T-cell (primary cell): ENCODE results near the gene PTGER1. TPM values are rescaled to one million over a fixed set of nuclear protein-coding genes. Genes with fewer than 3 reads are reported as not detected.

Experiments
- ATAC-seq, 4 experiments: fragments of 200-7000 bp in 3 of 4; fragments of 150-1000 bp in 1 of 4; cut with Tn5 transposase; replicated peaks in 1 of 4; 1 replicate in 3 of 4; 2 replicates in 1 of 4; pipeline ENCODE4 v1.10.0; 2021; ENCODE audit warnings: moderate library complexity in 3 of 4, mild to moderate bottlenecking in 2 of 4, moderate number of reproducible peaks in 1 of 4
- CTCF ChIA-PET, 2 donors: fragments of 300-600 bp; sonication (Branson Sonifier 250); formaldehyde crosslinking; loops; one replicate each; lab custom pipeline; 2022; ENCODE audit warnings: antibody characterized with exemption in 2 of 2; lab: Charles Lee
- POLR2A ChIA-PET, 2 donors: fragments of 300-600 bp; sonication (Branson Sonifier 250); formaldehyde crosslinking; loops; one replicate each; lab custom pipeline; 2022; ENCODE audit warnings: antibody characterized with exemption in 2 of 2; lab: Charles Lee
- DNase-seq, 35 experiments: peaks; one replicate each; pipeline versions ENCODE4 v3.0.0 to v3.0.0-alpha.2; 2013 to 2023
- H3K27ac ChIP-seq: one replicate; pipeline ENCODE4 v1.5.1; 2013; ENCODE audit warnings: low read length
- H3K27me3 ChIP-seq, 2 experiments: replicated peaks in 1 of 2; 1 replicate in 1 of 2; 2 replicates in 1 of 2; pipeline versions ENCODE4 v1.6.1 to v1.7.0; 2013; ENCODE audit warnings: low read length in 1 of 2, mixed read lengths in 1 of 2; ENCODE audit not compliant: control insufficient read depth in 2 of 2, insufficient read depth in 2 of 2; ENCODE audit errors: extremely low read depth in 1 of 2
- H3K36me3 ChIP-seq, 2 donors: 1 replicate in 1 of 2; 2 replicates in 1 of 2; pipeline versions ENCODE4 v1.6.1 to v1.7.0; 2013; ENCODE audit warnings: low read length in 1 of 2; ENCODE audit not compliant: control insufficient read depth in 2 of 2, insufficient read depth in 1 of 2; ENCODE audit errors: extremely low read depth in 1 of 2
- H3K4me1 ChIP-seq, 2 experiments: 1 replicate in 1 of 2; 2 replicates in 1 of 2; pipeline versions ENCODE4 v1.6.1 to v1.7.0; 2013; ENCODE audit warnings: low read length in 2 of 2, mixed read lengths in 1 of 2; ENCODE audit not compliant: insufficient read depth in 2 of 2, control insufficient read depth in 1 of 2; ENCODE audit errors: extremely low read depth in 1 of 2
- H3K4me3 ChIP-seq, 2 donors: 1 replicate in 1 of 2; 2 replicates in 1 of 2; pipeline versions ENCODE4 v1.5.1 to v1.7.0; 2013; ENCODE audit warnings: mild to moderate bottlenecking in 2 of 2, low read length in 1 of 2, moderate library complexity in 1 of 2; ENCODE audit not compliant: control insufficient read depth in 1 of 2; ENCODE audit errors: extremely low read depth in 1 of 2
- H3K9me3 ChIP-seq: 2 replicates; pipeline ENCODE4 v1.7.0; 2013
- H3K27ac Mint-ChIP-seq, 2 donors: one replicate each; pipeline ENCODE4 v1.8.0; 2020 to 2021; ENCODE audit warnings: mild to moderate bottlenecking in 2 of 2, mixed read lengths in 2 of 2
- H3K27me3 Mint-ChIP-seq, 2 donors: one replicate each; pipeline ENCODE4 v1.8.0; 2021 to 2022; ENCODE audit warnings: mixed read lengths in 2 of 2
- H3K36me3 Mint-ChIP-seq: one replicate; pipeline ENCODE4 v1.8.0; 2021; ENCODE audit warnings: mixed read lengths
- H3K4me1 Mint-ChIP-seq, 3 donors: one replicate each; pipeline ENCODE4 v1.8.0; 2020 to 2022; ENCODE audit warnings: mixed read lengths in 3 of 3, mild to moderate bottlenecking in 1 of 3
- H3K4me3 Mint-ChIP-seq, 3 donors: one replicate each; pipeline ENCODE4 v1.8.0; 2020 to 2022; ENCODE audit warnings: mild to moderate bottlenecking in 3 of 3, mixed read lengths in 3 of 3, moderate library complexity in 3 of 3
- H3K9me3 Mint-ChIP-seq, 3 donors: one replicate each; pipeline ENCODE4 v1.8.0; 2020 to 2022; ENCODE audit warnings: mixed read lengths in 3 of 3
- WGBS: methylation state at CpG from one replicate; pipeline ENCODE4 v1.1.5; 2013; ENCODE audit warnings: missing lambda C conversion rate; ENCODE audit not compliant: insufficient coverage; 5-methylcytosine and 5-hydroxymethylcytosine counted together
- total RNA-seq, 35 experiments: library from RNA in 6 of 35; stranded (reverse) in 6 of 35; fragments of 120-200 nt in 1 of 35; gene quantifications; one replicate each; pipeline versions ENCODE4 v1.2.1 to v1.2.4 and lab custom pipeline; 2013 to 2026

Gene PTGER1, protein sequence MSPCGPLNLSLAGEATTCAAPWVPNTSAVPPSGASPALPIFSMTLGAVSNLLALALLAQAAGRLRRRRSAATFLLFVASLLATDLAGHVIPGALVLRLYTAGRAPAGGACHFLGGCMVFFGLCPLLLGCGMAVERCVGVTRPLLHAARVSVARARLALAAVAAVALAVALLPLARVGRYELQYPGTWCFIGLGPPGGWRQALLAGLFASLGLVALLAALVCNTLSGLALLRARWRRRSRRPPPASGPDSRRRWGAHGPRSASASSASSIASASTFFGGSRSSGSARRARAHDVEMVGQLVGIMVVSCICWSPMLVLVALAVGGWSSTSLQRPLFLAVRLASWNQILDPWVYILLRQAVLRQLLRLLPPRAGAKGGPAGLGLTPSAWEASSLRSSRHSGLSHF
- total RNA-seq (under 1 TPM in 2 of 5 donors, not detected in 3; 0.23 to 0.25 TPM), total RNA-seq (lab: John Stamatoyannopoulos, UW) (0 to 0.20 (median 0.04) reads per million in 29 experiments)
- 0.07 TPM for total RNA-seq (2013)

DNA sequence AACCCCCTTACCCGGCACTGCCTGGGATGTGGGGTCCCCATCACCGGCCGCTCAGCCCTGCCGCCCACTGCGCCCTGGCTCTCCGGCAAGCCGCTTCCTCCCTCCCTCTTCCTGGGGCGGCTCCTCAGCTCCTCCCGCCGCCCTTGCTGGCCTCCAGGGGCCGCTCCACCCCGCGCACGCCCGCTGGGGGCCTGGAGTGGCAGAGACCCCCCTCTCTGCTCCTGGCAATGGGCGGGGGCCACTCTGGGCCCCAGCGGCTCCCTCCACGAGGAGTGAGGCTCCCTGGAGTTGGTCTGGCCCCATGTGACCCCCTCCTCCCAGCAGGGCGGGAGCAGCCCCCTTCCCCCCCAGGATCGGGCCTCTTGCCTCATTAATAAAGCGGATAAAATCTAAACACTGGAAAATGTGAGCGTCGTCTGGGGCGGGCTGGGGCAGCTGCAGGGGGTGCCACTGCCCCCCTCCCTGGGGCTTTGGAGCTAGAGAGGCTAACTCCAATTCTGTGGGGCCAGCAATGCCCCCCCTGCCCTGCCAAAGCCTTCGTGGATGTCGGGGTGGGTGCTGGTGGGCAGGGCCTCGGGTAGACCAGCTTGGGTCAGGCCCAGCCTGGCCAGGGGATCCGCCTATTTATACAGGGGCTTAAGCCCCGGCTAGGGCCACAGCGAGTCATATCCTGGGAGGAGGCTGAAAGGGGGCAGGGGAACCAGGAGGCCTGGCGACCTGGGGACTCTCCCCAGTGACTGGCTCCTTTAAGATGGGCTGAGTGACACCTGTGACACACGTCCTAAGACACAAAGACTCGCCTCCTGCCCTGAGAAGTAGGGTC lies at the start of gene PTGER1:
TSS of gene PTGER1 (minus strand) at position 104 of the 823 bp plus-strand sequence. CDS start 1,034 bp downstream, outside the sequence.
- Mint-ChIP-seq H3K36me3 (peaks cover 8% of the 10 kb centered on the region), H3K4me1 (peaks cover 28 to 39% (median 29%) of the 10 kb centered on the region in 3 donors), H3K9me3 (no peaks in the 10 kb centered on the region), H3K27ac (peak within 1 kb of the TSS in 1 of 2 donors; percentile 66), H3K4me3 (peak within 1 kb of the TSS; percentile 21 to 66 (median 35)), H3K27me3 (peaks cover 14 to 20% of the 10 kb centered on the region in 2 donors)
- Histone ChIP-seq H3K36me3 (peaks cover 0 to 13% of the 10 kb centered on the region in 2 donors), H3K9me3 (no peaks in the 10 kb centered on the region), H3K4me1 (peaks cover 3 to 62% of the 10 kb centered on the region in 2 experiments), H3K27me3 (peaks cover 0 to 45% of the 10 kb centered on the region in 2 experiments), H3K27ac (no peak within 1 kb of the TSS), H3K4me3 (no peak within 1 kb of the TSS)
- POLR2A ChIA-PET, result no interaction called here
- WGBS, result 14% methylated on average over 30 of the region's 33 CpGs
- ATAC-seq (peak in 2 of 4 experiments; percentile 13 to 15), DNase-seq (peak in 5 of 35 experiments; percentile 25 to 50 (median 29))
- CTCF ChIA-PET, result interaction anchor here in 1 of 2 donors (0.5 kb wide), 2 partner anchors 8 to 16 kb away, joined by 3 to 4 read pairs; no protein-coding TSS in a partner anchor

DNA sequence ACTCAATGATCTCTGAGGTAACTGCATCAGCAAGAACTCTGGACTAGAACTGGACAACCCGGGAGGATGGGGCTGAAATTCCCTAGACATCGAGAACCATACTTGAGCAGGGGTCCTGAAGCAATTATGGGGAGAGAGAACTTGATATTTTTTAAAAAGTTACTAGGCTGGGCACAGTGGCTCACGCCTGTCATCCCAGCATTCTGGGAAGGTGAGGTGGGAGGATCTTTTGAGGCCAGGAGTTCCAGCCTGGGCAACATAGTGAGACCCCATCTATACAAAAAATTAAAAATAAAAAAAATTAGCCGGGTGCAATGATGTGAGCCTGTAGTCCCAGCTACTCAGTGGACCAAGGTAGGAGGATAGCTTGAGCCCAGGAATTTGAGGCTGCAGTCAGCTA lies 45.4 kb upstream of the PTGER1 start:
- H3K9me3 ChIP-seq, result no peaks in the 10 kb centered on the region
- peaks cover 0 to 15% of the 10 kb centered on the region in 2 donors for H3K36me3 ChIP-seq
- Mint-ChIP-seq H3K9me3 (no peaks in the 10 kb centered on the region), H3K4me1 (peaks cover 65 to 74% (median 68%) of the 10 kb centered on the region in 3 donors), H3K4me3 (peak overlapping the region in 2 of 3 donors; percentile 90 to 93), H3K27ac (peak overlapping the region; percentile 95 to 97), H3K36me3 (peaks cover 18% of the 10 kb centered on the region), H3K27me3 (no peaks in the 10 kb centered on the region)
- no peak overlapping the region for H3K4me3 ChIP-seq
- 93% methylated on average over 2 of the region's 4 CpGs for WGBS
- POLR2A ChIA-PET, result interaction anchor here (0.6 to 1.3 kb wide), 5 partner anchors 8 to 35 kb away, joined by 3 to 6 read pairs (median 3); no protein-coding TSS in a partner anchor
- peaks cover 34 to 80% of the 10 kb centered on the region in 2 experiments for H3K4me1 ChIP-seq
- DNase-seq, result no peak
- peak overlapping the region; percentile 99 for H3K27ac ChIP-seq
- ATAC-seq, result no peak
- no peaks in the 10 kb centered on the region for H3K27me3 ChIP-seq
- CTCF ChIA-PET, result interaction anchor here in 1 of 2 donors (0.6 kb wide), 1 partner anchor 620 kb away, joined by 3 read pairs; no protein-coding TSS in a partner anchor

DNA sequence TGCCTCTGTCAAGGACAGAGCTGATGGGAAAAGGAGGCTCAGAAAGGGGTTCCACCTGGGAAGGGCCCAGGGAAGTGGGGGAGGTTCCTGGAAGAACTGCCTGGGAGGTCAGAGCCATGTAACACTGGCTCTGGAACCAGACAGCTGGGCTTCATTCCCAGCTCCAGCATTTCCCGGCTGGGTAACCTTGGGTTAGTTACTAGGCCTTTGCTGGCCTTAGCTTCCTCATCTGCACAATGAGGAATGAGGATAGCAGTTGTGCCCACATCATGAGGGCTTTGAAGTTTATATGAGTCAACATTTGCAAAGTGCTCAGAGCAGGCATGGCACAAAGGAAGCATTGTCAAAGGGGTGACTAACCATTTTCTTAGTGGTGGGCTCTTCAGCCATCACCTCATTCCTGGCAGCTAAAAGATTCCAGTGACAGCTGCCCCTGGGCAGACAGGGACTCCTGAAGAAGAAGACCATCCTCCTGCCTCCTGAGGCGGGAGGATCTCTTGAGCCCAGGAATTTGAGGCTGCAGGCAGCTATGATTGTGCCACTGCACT lies 44.8 kb upstream of the PTGER1 start:
- ATAC-seq (no peak), DNase-seq (no peak)
- Histone ChIP-seq H3K36me3 (peaks cover 0 to 21% of the 10 kb centered on the region in 2 donors), H3K27me3 (no peaks in the 10 kb centered on the region), H3K4me1 (peaks cover 34 to 85% of the 10 kb centered on the region in 2 experiments), H3K27ac (peak overlapping the region; percentile 99), H3K4me3 (no peak overlapping the region), H3K9me3 (no peaks in the 10 kb centered on the region)
- ChIA-PET POLR2A (interaction anchor here (0.6 to 1.3 kb wide), 2 partner anchors 13 kb away, joined by 3 to 4 read pairs; no protein-coding TSS in a partner anchor), CTCF (no interaction called here)
- no peaks in the 10 kb centered on the region for H3K27me3 Mint-ChIP-seq
- 70% methylated on average over 2 of the region's 2 CpGs for WGBS
- peak overlapping the region; percentile 75 to 93 (median 90) for H3K4me3 Mint-ChIP-seq
- H3K4me1 Mint-ChIP-seq, result peaks cover 70 to 76% (median 71%) of the 10 kb centered on the region in 3 donors
- peaks cover 24% of the 10 kb centered on the region for H3K36me3 Mint-ChIP-seq
- H3K9me3 Mint-ChIP-seq, result no peaks in the 10 kb centered on the region
- peak overlapping the region; percentile 95 to 97 for H3K27ac Mint-ChIP-seq

DNA sequence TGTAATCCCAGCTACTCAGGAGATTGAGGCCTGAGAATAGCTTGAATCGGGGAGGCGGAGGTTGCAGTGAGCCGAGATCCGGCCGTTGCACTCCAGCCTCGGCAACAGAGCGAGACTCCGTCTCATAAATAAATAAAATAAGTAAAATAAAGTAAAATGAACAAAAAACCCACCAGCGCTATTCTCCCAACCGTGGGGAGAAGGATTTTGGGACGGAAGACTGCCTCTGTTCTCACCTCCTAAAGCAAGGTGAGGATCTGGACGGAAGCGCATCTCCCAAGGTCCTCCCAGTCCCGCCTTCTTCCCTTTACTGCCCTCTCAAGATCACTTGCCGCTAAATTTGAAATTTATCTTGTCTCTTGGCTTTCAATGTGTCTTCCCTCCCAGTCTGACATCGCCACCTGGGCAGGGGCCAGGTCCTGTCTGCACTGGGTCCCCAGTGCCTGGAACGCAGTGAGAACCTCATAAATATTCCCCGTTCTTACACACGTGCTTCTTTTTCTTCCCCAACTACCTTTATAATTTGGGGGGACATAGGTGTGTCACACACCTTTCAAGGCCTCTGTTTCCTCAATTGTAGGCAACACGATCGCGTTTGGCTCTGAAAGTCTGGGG lies 44.2 kb upstream of the PTGER1 start:
- H3K27me3 ChIP-seq, result no peaks in the 10 kb centered on the region
- ChIA-PET POLR2A (interaction anchor here (0.6 to 1.3 kb wide), 3 partner anchors 12 kb away, joined by 3 to 4 read pairs (median 4); no protein-coding TSS in a partner anchor), CTCF (no interaction called here)
- H3K27me3 Mint-ChIP-seq, result no peaks in the 10 kb centered on the region
- H3K36me3 Mint-ChIP-seq, result peaks cover 30% of the 10 kb centered on the region
- H3K4me1 ChIP-seq, result peaks cover 34 to 85% of the 10 kb centered on the region in 2 experiments
- no peaks in the 10 kb centered on the region for H3K9me3 ChIP-seq
- peaks cover under 1 to 27% of the 10 kb centered on the region in 2 donors for H3K36me3 ChIP-seq
- no peaks in the 10 kb centered on the region for H3K9me3 Mint-ChIP-seq
- H3K27ac ChIP-seq, result peak overlapping the region; percentile 99
- WGBS, result 98% methylated on average over 7 of the region's 22 CpGs
- H3K4me3 ChIP-seq, result peak overlapping the region in 1 of 2 donors; percentile 44
- peak overlapping the region; percentile 75 to 93 (median 90) for H3K4me3 Mint-ChIP-seq
- no peak for DNase-seq
- H3K4me1 Mint-ChIP-seq, result peaks cover 75 to 77% (median 77%) of the 10 kb centered on the region in 3 donors
- H3K27ac Mint-ChIP-seq, result peak overlapping the region; percentile 95 to 97
- ATAC-seq, result no peak

DNA sequence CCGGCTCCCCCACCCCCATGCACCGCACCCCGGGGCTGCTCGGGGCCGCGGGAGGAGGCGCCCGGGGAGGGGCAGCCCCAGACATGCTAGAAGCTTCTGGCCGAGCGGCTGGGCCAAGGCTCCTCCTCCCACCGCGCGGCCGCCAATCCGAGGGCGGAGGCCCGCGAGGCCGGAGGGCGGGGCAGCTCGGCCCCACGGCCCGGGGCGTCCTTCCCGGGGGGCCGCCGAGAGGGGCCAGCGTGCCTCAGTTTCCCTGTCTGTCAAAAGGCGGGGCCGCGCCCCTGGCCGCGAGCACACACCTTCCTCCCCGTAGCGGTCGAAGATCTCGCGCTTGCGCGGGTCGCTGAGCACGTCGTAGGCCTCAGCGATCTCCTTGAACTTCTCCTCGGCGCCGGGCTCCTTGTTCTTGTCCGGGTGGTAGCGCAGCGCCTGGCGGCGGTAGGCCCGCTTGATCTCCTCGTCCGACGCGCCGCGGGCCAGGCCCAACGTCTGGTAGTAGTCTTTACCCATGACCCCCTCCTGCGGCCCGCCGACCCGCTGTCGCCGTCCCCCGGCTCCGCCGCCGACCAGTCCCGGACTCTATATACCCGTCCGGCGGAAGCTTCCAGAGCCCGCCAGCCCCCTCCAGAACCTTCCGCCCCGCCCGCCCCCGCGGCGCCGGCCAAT lies 42.8 kb upstream of the PTGER1 start, which contains the start of gene DNAJB1:
TSS of gene DNAJB1 (minus strand) at position 558 of the 666 bp plus-strand sequence. CDS start at position 510, 48 bp downstream.
- H3K9me3 Mint-ChIP-seq, result no peaks in the 10 kb centered on the region
- Histone ChIP-seq H3K4me1 (peaks cover 28 to 74% of the 10 kb centered on the region in 2 experiments), H3K9me3 (no peaks in the 10 kb centered on the region), H3K27me3 (no peaks in the 10 kb centered on the region), H3K27ac (peak within 1 kb of the TSS; percentile 99), H3K4me3 (peak within 1 kb of the TSS; percentile 88 to 89), H3K36me3 (peaks cover 2 to 30% of the 10 kb centered on the region in 2 donors)
- H3K4me1 Mint-ChIP-seq, result peaks cover 71 to 74% (median 74%) of the 10 kb centered on the region in 3 donors
- ATAC-seq, result peak; percentile 36 to 71 (median 62)
- DNase-seq, result peak in 27 of 35 experiments; percentile 27 to 99 (median 44)
- ChIA-PET CTCF (interaction anchor here in 1 of 2 donors (0.7 to 1.8 kb wide), 4 partner anchors 9 to 382 kb away, joined by 3 to 12 read pairs (median 4); partner anchors contain the start of gene ASF1B), POLR2A (interaction anchor here (0.5 to 3.8 kb wide), 19 partner anchors 8 to 677 kb away, joined by 3 to 35 read pairs (median 4); partner anchors contain the start of gene ADGRE5 (in 1 of the 2))
- H3K36me3 Mint-ChIP-seq, result peaks cover 30% of the 10 kb centered on the region
- WGBS, result under 1% methylated on average over 72 of the region's 82 CpGs
- peak within 1 kb of the TSS; percentile 90 to 94 (median 93) for H3K4me3 Mint-ChIP-seq
- H3K27ac Mint-ChIP-seq, result peak within 1 kb of the TSS; percentile 95 to 96
- H3K27me3 Mint-ChIP-seq, result no peaks in the 10 kb centered on the region
